ENCODE results near the gene RNF220.

GRCh38 chr1:44508397-44508745 lies 103.3 kb downstream of the RNF220 start:
- TF ChIP-seq CTCF (IDR thresholded peaks at IDR 0.05) (no peak), POLR2A (IDR thresholded peaks at IDR 0.05) (no peak), EP300 (IDR thresholded peaks at IDR 0.05) (no peak), POLR2AphosphoS5 (IDR thresholded peaks at IDR 0.05) (no peak)
